Ectodermal cell (in vitro differentiated cells): ENCODE measurements around the gene EDIL3.
"Not testable (repeated sequence)": the region's sequence is repeated elsewhere in the genome, so short reads cannot be mapped to it uniquely, and the experiment has no call there.

ENCODE experiments used
- H3K27ac ChIP-seq: 2 replicates; pipeline ENCODE4 v1.7.0; 2013; ENCODE audit warnings: mild to moderate bottlenecking, low read depth, low read length; ENCODE audit not compliant: insufficient read depth, poor library complexity, severe bottlenecking
- H3K27me3 ChIP-seq: 2 replicates; pipeline ENCODE4 v1.7.0; 2013; ENCODE audit warnings: mild to moderate bottlenecking, low read length; ENCODE audit not compliant: insufficient read depth, control insufficient read depth, poor library complexity, severe bottlenecking
- H3K36me3 ChIP-seq: one replicate; pipeline ENCODE4 v1.7.0; 2013; ENCODE audit warnings: low read length; ENCODE audit not compliant: control insufficient read depth, insufficient read depth
- H3K4me1 ChIP-seq: one replicate; pipeline ENCODE4 v1.7.0; 2013; ENCODE audit warnings: low read length; ENCODE audit not compliant: control insufficient read depth, insufficient read depth
- H3K4me3 ChIP-seq: 2 replicates; pipeline ENCODE4 v1.7.0; 2013; ENCODE audit warnings: low read depth, low read length, control low read depth; ENCODE audit not compliant: insufficient read depth
- H3K9me3 ChIP-seq: 2 replicates; pipeline ENCODE4 v1.7.0; 2013; ENCODE audit warnings: mild to moderate bottlenecking, low read length, moderate library complexity; ENCODE audit not compliant: control insufficient read depth
- WGBS, 2 experiments: methylation state at CpG; one replicate each; pipeline ENCODE4 v1.1.7; 2013; ENCODE audit warnings: missing lambda C conversion rate in 2 of 2; 5-methylcytosine and 5-hydroxymethylcytosine counted together

Gene EDIL3

GRCh38 chr5:84360056-84360455 lies 24.6 kb downstream of the EDIL3 start:
- WGBS, 2 experiments: 91 to 98% methylated on average over 2 to 3 of the region's 3 CpGs
- Histone ChIP-seq H3K36me3 (no peaks in the 10 kb centered on the region), H3K4me1 (no peaks in the 10 kb centered on the region), H3K4me3 (no peak overlapping the region), H3K9me3 (no peaks in the 10 kb centered on the region), H3K27me3 (no peaks in the 10 kb centered on the region), H3K27ac (no peak overlapping the region)

- no peak overlapping the region for H3K4me3 ChIP-seq
- no peaks in the 10 kb centered on the region for H3K27me3 ChIP-seq
- WGBS, 2 experiments: 72 to 79% methylated on average over 4 of the region's 4 CpGs
- no peaks in the 10 kb centered on the region for H3K9me3 ChIP-seq
- H3K4me1 ChIP-seq: no peaks in the 10 kb centered on the region
- H3K36me3 ChIP-seq: no peaks in the 10 kb centered on the region
- no peak overlapping the region for H3K27ac ChIP-seq
Measured at GRCh38 chr5:84354101-84354500, 30.6 kb downstream of the EDIL3 start.

GRCh38 chr5:84344788-84345187 lies 39.9 kb downstream of the EDIL3 start:
- Histone ChIP-seq H3K27ac (no peak overlapping the region), H3K36me3 (no peaks in the 10 kb centered on the region), H3K4me3 (no peak overlapping the region), H3K27me3 (no peaks in the 10 kb centered on the region), H3K9me3 (no peaks in the 10 kb centered on the region), H3K4me1 (no peaks in the 10 kb centered on the region)
- WGBS, 2 experiments: 93 to 95% methylated on average over 1 of the region's 1 CpG

GRCh38 chr5:84343171-84343570 lies 41.5 kb downstream of the EDIL3 start:
- no peak overlapping the region for H3K4me3 ChIP-seq
- H3K36me3 ChIP-seq: no peaks in the 10 kb centered on the region
- no peaks in the 10 kb centered on the region for H3K27me3 ChIP-seq
- no peak overlapping the region for H3K27ac ChIP-seq
- no peaks in the 10 kb centered on the region for H3K9me3 ChIP-seq
- H3K4me1 ChIP-seq: no peaks in the 10 kb centered on the region

GRCh38 chr5:84332106-84332505 lies 52.6 kb downstream of the EDIL3 start:
- Histone ChIP-seq H3K4me3 (no peak overlapping the region), H3K9me3 (no peaks in the 10 kb centered on the region), H3K4me1 (no peaks in the 10 kb centered on the region), H3K27ac (no peak overlapping the region), H3K36me3 (no peaks in the 10 kb centered on the region), H3K27me3 (no peaks in the 10 kb centered on the region)
- WGBS, 2 experiments: 89 to 94% methylated on average over 4 to 5 of the region's 5 CpGs

- H3K4me3 ChIP-seq: no peak overlapping the region
- WGBS, 2 experiments: 86 to 100% methylated on average over 2 to 3 of the region's 3 CpGs
- no peaks in the 10 kb centered on the region for H3K36me3 ChIP-seq
- H3K27ac ChIP-seq: no peak overlapping the region
- H3K27me3 ChIP-seq: no peaks in the 10 kb centered on the region
- H3K4me1 ChIP-seq: no peaks in the 10 kb centered on the region
- H3K9me3 ChIP-seq: no peaks in the 10 kb centered on the region
Measured at GRCh38 chr5:84327591-84327990, 57.1 kb downstream of the EDIL3 start.

GRCh38 chr5:84322646-84323045 lies 62.0 kb downstream of the EDIL3 start:
- Histone ChIP-seq H3K36me3 (no peaks in the 10 kb centered on the region), H3K4me1 (no peaks in the 10 kb centered on the region), H3K9me3 (no peaks in the 10 kb centered on the region), H3K27ac (no peak overlapping the region), H3K4me3 (no peak overlapping the region), H3K27me3 (no peaks in the 10 kb centered on the region)
- WGBS, 2 experiments: 92 to 94% methylated on average over 3 of the region's 3 CpGs

- WGBS, 2 experiments: 100% methylated on average over 1 of the region's 1 CpG
- H3K4me3 ChIP-seq, H3K9me3 ChIP-seq, H3K36me3 ChIP-seq, H3K4me1 ChIP-seq, H3K27ac ChIP-seq, H3K27me3 ChIP-seq: not testable (repeated sequence)
Measured at GRCh38 chr5:84317826-84318225, 66.9 kb downstream of the EDIL3 start.

GRCh38 chr5:84312280-84312679 lies 72.4 kb downstream of the EDIL3 start:
- not testable (repeated sequence) for H3K36me3 ChIP-seq, H3K4me1 ChIP-seq, H3K4me3 ChIP-seq, H3K27ac ChIP-seq, H3K9me3 ChIP-seq, H3K27me3 ChIP-seq
- WGBS, 2 experiments: 98 to 99% methylated on average over 20 to 26 of the region's 30 CpGs

- H3K4me1 ChIP-seq, H3K9me3 ChIP-seq, H3K27me3 ChIP-seq, H3K27ac ChIP-seq, H3K4me3 ChIP-seq, H3K36me3 ChIP-seq: not testable (repeated sequence)
Measured at GRCh38 chr5:84309850-84310249, 74.8 kb downstream of the EDIL3 start.

GRCh38 chr5:84306601-84307000 lies 78.1 kb downstream of the EDIL3 start:
- no peak overlapping the region for H3K4me3 ChIP-seq
- no peaks in the 10 kb centered on the region for H3K27me3 ChIP-seq
- H3K36me3 ChIP-seq: no peaks in the 10 kb centered on the region
- H3K9me3 ChIP-seq: no peaks in the 10 kb centered on the region
- no peaks in the 10 kb centered on the region for H3K4me1 ChIP-seq
- WGBS, 2 experiments: 90% methylated on average over 1 of the region's 1 CpG
- H3K27ac ChIP-seq: no peak overlapping the region
